MM.1S (cell line): ENCODE data around the gene DEAF1.

ENCODE experiments used
- CTCF ChIP-seq: fragments of 300-600 bp; sonication (generic); IDR thresholded peaks from 2 replicates; pipeline ENCODE4 v1.5.1; 2016; ENCODE audit warnings: antibody characterized with exemption, low read length, mixed read lengths
- EZH2 ChIP-seq: fragments of 300-600 bp; sonication (generic); optimal IDR thresholded peaks from 2 replicates; pipeline ENCODE3; 2017; ENCODE audit warnings: low read depth, mild to moderate bottlenecking, antibody characterized with exemption, low read length, mixed read lengths
- EZH2phosphoT487 ChIP-seq: fragments of 300-600 bp; sonication (generic); IDR thresholded peaks from 2 replicates; pipeline ENCODE4 v1.6.1; 2018; ENCODE audit warnings: antibody characterized with exemption, low read length

- TF ChIP-seq CTCF (no peak), EZH2 (no peak), EZH2phosphoT487 (no peak)
These were observed 71.6 kb downstream of the DEAF1 start for GRCh38 chr11:623349-623869.
